Endothelial cell of hepatic sinusoid (primary cell): ENCODE results near the gene TRMT44.

ENCODE experiments used
- in situ Hi-C: cut with HindIII; loops from 2 replicates; pipeline ENCODE4 v1.10.0; 2017; ENCODE audit warnings: low sequenced_read_pairs

TRMT44 gene

GRCh38 chr4:8434251-8435073 lies 6.1 kb upstream of the TRMT44 start:
- in situ Hi-C loops: no loop called here

GRCh38 chr4:8435656-8436121 lies 4.9 kb upstream of the TRMT44 start:
- in situ Hi-C loops: no loop called here

- in situ Hi-C loops: no loop called here
These were observed 3.3 kb upstream of the TRMT44 start for GRCh38 chr4:8437281-8437680.

- in situ Hi-C loops: no loop called here
These were observed 1.8 kb upstream of the TRMT44 start for GRCh38 chr4:8438743-8439142.

GRCh38 chr4:8439168-8439567 lies 1.4 kb upstream of the TRMT44 start:
- in situ Hi-C loops: no loop called here

GRCh38 chr4:8439914-8440491 lies 574 bp upstream of the TRMT44 start:
- in situ Hi-C loops: no loop called here

GRCh38 chr4:8441499-8442091 lies 1.0 kb downstream of the TRMT44 start:
- in situ Hi-C loops: no loop called here

- in situ Hi-C loops: no loop called here
These were observed 2.2 kb downstream of the TRMT44 start for GRCh38 chr4:8442596-8443358.

- in situ Hi-C loops: no loop called here
These were observed 3.2 kb downstream of the TRMT44 start for GRCh38 chr4:8443801-8444200.

GRCh38 chr4:8446122-8446521 lies 5.5 kb downstream of the TRMT44 start:
- in situ Hi-C loops: no loop called here

GRCh38 chr4:8451440-8452182 lies 11.0 kb downstream of the TRMT44 start:
- in situ Hi-C loops: no loop called here

GRCh38 chr4:8453957-8454356 lies 13.4 kb downstream of the TRMT44 start:
- in situ Hi-C loops: no loop called here

- in situ Hi-C loops: no loop called here
These were observed 17.2 kb downstream of the TRMT44 start for GRCh38 chr4:8457646-8458252.

- in situ Hi-C loops: no loop called here
These were observed 19.4 kb downstream of the TRMT44 start for GRCh38 chr4:8459867-8460445.

- in situ Hi-C loops: no loop called here
These were observed 20.5 kb downstream of the TRMT44 start for GRCh38 chr4:8461086-8461485.

GRCh38 chr4:8461616-8462015 lies 21.0 kb downstream of the TRMT44 start:
- in situ Hi-C loops: no loop called here

- in situ Hi-C loops: no loop called here
These were observed 23.2 kb downstream of the TRMT44 start for GRCh38 chr4:8463811-8464210.

GRCh38 chr4:8464381-8464780 lies 23.8 kb downstream of the TRMT44 start:
- in situ Hi-C loops: no loop called here

GRCh38 chr4:8465615-8466611 lies 25.3 kb downstream of the TRMT44 start:
- in situ Hi-C loops: no loop called here
